NCI-H2227 treated with DMSO at 0.1 percent for 48 hours (cell line): ENCODE data around the gene ADCY2.

ENCODE experiments used
- DNase-seq: peaks from one replicate; lab custom pipeline; 2025; lab: John Stamatoyannopoulos, UW

The ADCY2 gene

GRCh38 chr5:7592910-7593309 is 197.0 kb downstream of the ADCY2 start:
- DNase-seq = no peak

GRCh38 chr5:7597059-7597642 is 201.2 kb downstream of the ADCY2 start:
- no peak for DNase-seq

- DNase-seq = no peak
These were observed 211.0 kb downstream of the ADCY2 start for GRCh38 chr5:7606840-7607465.

- DNase-seq = no peak
These were observed 212.8 kb downstream of the ADCY2 start for GRCh38 chr5:7608772-7609171.

DNA sequence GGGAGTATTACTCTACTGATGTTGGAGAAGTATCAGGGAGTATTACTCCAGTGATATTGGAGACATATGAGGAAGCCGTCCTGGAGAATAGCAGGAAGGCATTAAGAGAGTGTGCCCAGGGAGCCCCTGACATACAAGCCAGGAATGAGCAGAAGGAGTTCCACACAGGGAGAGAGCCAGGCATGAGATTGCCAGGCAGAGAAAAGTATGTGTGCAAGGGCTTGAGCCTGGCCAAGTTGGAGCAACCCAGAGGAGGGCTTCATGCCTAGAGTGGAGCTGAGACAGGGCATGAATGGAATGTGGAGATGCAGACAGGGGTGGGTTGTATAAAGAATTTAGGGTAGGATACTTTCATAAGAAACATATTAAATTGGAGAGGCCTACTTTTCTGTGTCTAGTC is 213.8 kb downstream of the ADCY2 start:
- no peak for DNase-seq

DNA sequence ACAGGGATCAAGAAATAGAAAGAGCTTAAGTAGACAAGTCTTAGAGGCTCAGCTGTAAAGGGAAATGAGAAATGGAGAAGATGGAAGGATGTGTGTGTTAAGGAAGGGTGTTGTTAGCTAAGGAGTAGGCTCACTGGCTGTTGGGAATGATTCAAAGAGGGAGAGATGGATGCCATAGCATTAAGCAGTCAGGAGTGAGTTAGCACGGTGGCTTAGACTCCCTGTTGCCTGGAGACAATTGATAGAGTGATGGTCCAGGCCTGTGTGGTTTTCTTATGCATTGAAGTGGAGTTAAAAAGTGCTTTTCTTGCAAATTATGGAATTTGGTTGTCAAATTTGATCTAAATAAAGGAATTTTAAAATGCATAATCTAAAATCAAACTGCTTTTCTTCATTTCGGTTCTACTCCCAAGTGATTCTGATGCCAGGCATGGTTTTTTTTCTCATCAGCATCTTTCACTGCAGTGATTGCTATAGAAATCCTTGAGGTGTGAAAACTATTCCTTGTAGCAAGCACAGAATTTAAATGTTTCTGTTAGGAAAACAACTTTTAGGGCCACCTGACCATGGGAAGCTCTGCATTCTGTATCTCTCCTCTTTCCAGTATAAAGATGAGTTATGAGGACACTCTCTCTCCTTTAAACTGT is 214.7 kb downstream of the ADCY2 start:
- no peak for DNase-seq

DNA sequence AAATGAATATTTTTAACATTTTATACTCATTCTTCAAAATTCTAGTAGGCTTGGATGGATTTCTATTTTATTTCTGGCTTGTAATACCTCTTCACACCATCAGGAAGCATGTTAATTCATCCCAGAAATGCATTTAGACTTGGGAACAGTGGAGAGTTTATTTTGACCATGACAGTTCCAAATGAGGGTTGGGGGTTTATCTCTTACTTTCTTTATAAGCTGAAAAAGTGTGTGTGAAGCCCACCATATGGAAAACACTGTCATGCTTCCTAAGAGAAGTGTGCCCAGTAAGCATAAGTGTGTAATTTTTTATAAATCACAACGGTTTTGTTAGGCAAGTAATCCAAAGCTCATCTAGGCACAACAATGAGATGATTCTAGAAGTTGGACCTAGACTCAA is 215.6 kb downstream of the ADCY2 start:
- no peak for DNase-seq

GRCh38 chr5:7615566-7616061 is 219.7 kb downstream of the ADCY2 start:
- DNase-seq = no peak

DNA sequence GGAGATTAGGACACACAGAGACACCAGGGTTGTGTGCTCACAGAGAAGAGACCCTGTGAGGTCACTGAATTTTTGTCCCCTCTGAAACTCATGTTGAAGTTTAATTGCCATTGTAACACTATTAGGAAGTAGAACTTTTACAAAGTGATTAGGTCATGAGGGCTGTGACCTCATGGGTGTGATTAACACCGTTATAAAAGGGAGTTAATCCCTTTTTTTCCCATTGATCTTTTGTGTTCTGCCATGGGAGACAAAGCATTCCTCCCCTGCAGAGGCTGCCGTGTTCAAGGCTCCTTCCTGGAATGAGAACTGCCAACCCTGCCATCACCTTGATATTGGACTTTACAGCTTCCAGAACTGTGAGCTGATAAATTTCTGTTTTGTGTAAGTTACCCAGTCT is 221.0 kb downstream of the ADCY2 start:
- DNase-seq = no peak

DNA sequence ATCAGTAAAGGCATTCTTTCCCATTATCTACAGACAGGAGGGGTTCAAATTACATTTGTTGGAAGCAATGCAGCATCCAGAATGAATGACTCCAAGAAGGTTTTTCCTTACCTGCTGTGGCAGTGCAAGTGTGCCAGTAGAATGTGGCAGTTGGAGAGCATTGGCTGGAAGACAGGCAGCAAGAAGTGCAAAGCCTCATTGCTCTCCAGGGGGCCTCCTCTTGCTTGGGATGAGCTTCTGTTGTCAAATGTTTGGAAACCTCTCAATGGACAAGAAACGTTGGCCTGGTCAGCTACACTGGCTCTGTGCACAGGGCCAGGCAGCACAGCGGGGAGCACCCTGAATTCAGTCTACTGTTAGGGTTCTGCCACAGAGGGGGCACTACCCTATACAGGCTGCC is 226.6 kb downstream of the ADCY2 start:
- no peak for DNase-seq

DNA sequence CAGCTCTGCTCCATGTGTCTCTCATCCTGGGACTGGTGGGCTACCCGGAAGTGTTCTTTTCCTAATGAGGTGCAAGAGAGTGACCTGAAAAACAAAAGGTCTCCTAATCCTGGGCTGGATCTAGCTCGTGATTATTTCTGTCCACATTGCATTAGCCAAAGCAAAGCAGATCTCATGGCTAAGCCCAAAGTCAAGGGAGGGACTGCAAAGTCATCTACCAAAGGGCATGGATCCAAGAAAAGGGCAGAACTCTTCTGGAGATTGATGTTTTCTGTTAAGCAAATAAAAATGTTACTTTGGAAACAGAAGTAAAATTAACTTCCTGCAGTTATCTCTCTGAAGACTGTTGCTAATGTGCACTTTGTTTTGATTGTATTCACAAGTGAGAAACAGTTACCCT is 229.8 kb downstream of the ADCY2 start:
- DNase-seq = no peak

DNA sequence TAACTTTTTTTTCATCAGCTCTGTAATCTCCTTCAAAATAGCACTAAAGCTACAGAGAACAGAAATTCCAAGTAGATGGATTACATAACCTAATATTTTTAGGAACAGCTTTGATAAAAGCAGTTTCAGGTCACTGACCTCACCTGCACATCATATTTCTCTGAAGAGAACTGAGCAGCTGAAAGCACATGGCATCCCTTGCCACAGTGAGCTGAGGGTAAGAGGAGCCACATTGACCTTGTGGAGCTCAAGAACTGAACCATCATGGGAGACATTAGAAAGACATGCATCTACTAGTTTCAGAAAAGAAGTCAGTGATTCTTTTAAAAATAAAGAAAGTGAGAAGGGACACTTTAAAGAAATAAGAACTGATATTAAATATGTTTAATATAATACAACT is 232.3 kb downstream of the ADCY2 start:
- DNase-seq = no peak

GRCh38 chr5:7628820-7629219 is 232.9 kb downstream of the ADCY2 start:
- DNase-seq = no peak

- no peak for DNase-seq
These were observed 233.6 kb downstream of the ADCY2 start for GRCh38 chr5:7629561-7629960.

- DNase-seq = no peak
These were observed 238.9 kb downstream of the ADCY2 start for GRCh38 chr5:7634837-7635236.

DNA sequence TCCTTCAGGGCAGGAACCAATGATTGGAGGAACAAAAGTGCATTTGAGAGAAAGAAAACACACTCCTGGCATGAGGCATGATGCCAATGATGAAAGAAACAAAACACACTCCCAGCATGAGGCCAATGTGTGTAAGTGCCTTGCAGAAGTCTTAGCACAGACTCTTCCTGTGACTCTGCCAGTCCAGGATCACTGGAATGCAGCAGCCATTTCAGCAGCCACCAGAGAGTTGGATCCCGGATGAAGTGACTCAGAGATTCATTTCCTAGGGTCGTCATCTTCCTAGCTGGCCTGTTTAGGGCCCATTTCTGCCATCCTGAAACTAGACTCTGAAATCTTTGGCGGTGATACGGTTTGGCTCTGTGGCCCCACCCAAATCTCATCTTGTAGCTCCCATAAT is 242.5 kb downstream of the ADCY2 start:
- no peak for DNase-seq

DNA sequence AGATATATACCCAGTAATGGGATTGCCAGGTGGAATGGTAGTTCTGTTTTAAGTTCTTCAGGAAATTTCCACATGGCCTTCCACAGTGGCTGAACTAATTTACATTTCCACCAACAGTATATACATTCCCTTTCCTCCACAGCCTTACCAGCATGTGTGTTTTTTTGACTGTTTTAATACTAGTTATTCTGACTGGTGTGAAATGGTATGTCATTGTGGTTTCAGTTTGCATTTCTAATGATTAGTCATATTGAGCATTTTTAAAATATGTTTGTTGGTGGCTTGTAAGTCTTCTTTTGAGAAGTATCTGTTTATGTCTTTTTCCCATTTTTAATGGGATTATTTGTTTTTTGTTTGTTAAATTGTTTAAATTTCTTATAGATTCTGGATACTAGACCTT is 246.1 kb downstream of the ADCY2 start:
- DNase-seq = no peak

GRCh38 chr5:7644723-7645122 is 248.8 kb downstream of the ADCY2 start:
- DNase-seq = no peak

- DNase-seq = no peak
These were observed 254.8 kb downstream of the ADCY2 start for GRCh38 chr5:7650755-7651154.

- DNase-seq = no peak
These were observed 257.1 kb downstream of the ADCY2 start for GRCh38 chr5:7653046-7653445.

DNA sequence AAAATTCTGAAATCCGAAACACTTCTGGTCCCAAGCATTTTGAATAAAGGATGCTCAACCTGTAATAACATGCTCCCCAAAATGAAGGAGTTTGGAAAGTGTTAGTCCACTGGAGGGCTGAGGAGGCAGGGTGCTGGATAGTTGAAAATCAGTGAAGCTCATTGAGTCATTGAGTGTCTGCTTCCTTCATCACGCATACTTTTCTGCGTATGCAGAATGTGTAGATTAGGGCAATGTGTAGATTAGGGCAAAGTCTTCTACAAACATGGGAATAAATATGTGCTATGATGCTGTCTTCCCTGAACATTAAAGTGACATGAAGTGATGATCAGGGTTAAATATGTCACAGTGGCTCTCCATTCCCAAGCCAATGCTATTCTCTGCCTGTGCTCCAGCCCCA is 261.2 kb downstream of the ADCY2 start:
- no peak for DNase-seq

- no peak for DNase-seq
These were observed 263.5 kb downstream of the ADCY2 start for GRCh38 chr5:7659420-7659819.

DNA sequence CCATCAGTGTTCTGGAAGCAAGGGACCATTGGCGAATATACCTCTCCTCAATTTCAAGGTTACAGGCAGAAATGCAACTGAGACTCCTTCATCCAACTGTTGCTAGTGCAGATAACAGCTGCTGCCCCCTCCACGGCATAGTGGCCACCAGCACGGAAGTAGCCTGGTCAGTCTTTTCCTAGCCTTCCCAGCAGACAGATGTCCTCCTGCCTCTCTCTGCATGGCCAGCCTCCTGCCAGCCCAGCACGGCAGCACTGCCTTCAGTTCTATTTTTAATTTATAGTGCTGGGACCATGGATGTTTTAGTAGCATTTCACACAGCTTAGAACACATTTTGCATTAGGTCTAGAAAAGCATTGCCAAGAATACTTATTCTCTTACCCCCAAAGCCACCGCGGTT is 266.4 kb downstream of the ADCY2 start:
- DNase-seq = no peak

DNA sequence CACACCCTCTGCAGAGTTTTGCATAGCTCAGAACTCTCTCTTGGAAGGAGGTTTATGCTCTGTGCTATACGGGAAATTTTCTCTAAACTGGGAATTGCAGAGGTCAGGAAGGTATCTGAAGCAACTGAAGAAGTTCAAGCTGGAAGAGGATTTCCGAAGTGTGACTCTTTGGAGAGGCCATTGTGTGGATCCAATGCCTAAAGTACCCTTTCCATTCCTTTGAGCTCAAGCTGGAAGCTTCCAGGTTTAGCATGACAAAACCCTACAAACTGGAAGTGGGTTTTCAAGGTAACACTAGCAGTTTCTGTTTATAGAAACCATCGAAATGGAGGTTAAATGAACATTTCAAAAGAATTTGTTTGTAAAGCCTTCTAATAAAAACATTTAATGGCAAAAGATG is 267.9 kb downstream of the ADCY2 start:
- DNase-seq = no peak
